Neural progenitor cell (in vitro differentiated cells): Measurements from ENCODE around the gene FCSK.

Source experiments
- CTCF ChIP-seq: fragments of 200-600 bp; sonication (generic); IDR thresholded peaks from 2 replicates; pipeline ENCODE4 v1.5.1; 2017; ENCODE audit warnings: antibody characterized with exemption, mild to moderate bottlenecking
- EZH2 ChIP-seq: fragments of 200-600 bp; sonication (generic); IDR thresholded peaks from 2 replicates; pipeline ENCODE4 v1.6.1; 2017; ENCODE audit warnings: antibody characterized with exemption, mild to moderate bottlenecking, moderate library complexity
- EZH2phosphoT487 ChIP-seq: fragments of 200-600 bp; sonication (generic); IDR thresholded peaks from 2 replicates; pipeline ENCODE4 v1.6.1; 2017; ENCODE audit warnings: antibody characterized with exemption

DNA sequence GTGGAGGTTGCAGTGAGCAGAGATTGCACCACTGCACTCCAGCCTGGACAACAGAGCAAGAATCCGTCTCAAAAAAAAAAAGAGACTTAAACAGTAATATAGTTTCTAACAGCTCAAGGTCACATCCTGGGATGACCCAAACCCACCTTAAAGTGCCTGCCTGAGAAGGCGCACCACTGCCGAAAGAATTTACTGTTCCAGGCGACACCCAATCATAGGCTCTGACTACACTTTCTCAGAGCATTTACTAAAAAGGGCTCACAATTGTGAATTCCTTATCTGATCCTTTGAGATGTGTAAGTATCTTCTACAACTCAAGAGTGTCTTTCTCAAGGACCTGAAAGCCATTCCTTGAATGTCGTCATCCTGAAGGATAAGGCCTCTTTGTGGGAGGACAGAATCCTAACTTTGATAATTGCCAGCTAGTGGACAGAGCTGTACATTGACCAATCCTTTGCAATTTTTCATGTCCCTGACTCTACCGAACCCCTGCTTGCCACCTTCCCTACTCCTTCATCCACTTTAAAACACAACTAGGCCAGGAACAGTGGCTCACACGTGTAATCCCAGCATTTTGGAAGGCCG lies 12.9 kb upstream of the FCSK start:
- TF ChIP-seq CTCF (no peak), EZH2phosphoT487 (no peak), EZH2 (no peak)
